ENCODE data around the gene TCP11L2. TPM values are rescaled to one million over a fixed set of nuclear protein-coding genes. Genes with fewer than 3 reads are reported as not detected.

TCP11L2 gene
- total and polyA plus RNA-seq, 9 of the 15 experiments (the other 6 are each of a cell fraction or from before 2014, with no cell fraction given) = 0.39 to 4.5 (median 1.3) TPM

DNA sequence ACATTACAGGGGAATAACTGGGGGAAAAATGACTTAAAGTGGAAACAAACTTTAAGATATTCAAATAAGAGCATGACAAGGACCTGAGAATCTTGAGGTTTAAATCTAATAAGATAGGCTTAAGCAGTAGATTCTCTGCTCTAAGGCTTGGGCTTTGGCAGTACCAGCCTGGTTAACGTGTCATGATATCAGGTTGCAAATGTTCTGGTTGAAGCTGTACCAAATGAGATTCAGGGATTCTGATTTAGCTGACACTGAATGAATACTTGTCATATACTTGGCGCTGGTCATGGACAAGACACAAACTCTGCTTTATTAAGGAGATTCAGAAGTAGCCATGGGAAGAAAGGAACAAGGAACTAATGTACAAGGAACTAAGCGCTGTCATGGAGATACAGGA lies 6.1 kb downstream of the TCP11L2 start:
- Histone ChIP-seq H3K4me2 (ENCODE audit: insufficient read depth, low read length) (no peak overlapping the region), H3K79me2 (ENCODE audit: control insufficient read depth, insufficient read depth, low read length) (no peaks in the 10 kb centered on the region), H3K27ac (ENCODE audit: extremely low read depth, low read depth, low read length) (no peak overlapping the region), H3K4me1 (replicated peaks in 1 of 2; ENCODE audit: control insufficient read depth in 2 of 2, insufficient read depth in 2 of 2, low read length in 2 of 2) (peaks cover 0 to 12% of the 10 kb centered on the region in 2 experiments; a peak in 1 of 5 replicates), H3K4me3 (no peak overlapping the region), H3K9me1 (ENCODE audit: control insufficient read depth, insufficient read depth, low read length) (no peaks in the 10 kb centered on the region), H4K20me1 (replicated peaks; ENCODE audit: control insufficient read depth, insufficient read depth, low read length) (no peaks in the 10 kb centered on the region), H3K36me3 (ENCODE audit: control insufficient read depth, insufficient read depth, low read length) (no peaks in the 10 kb centered on the region), H3K9me3 (replicated peaks; ENCODE audit: control insufficient read depth, insufficient read depth, low read depth, low read length) (no peaks in the 10 kb centered on the region), H3K27me3 (ENCODE audit: control insufficient read depth in 2 of 2, insufficient read depth in 2 of 2, low read length in 2 of 2) (peaks cover 12% of the 10 kb centered on the region in 2 experiments; a peak in 3 of 5 replicates), H3K9ac (ENCODE audit: insufficient read depth in 1 of 2, low read depth in 2 of 2, low read length in 2 of 2) (no peak overlapping the region), H2AFZ (ENCODE audit: low read depth, low read length) (no peak overlapping the region)
- DNase-seq (ENCODE audit: extremely low read depth in 1 of 4, low spot score in 3 of 4) (no peak), FAIRE-seq (no peak), ATAC-seq (no peak)
- TF ChIP-seq MYNN (IDR thresholded peaks at IDR 0.05) (no peak), MYNN (CRISPR knock-in tag; IDR thresholded peaks at IDR 0.05) (no peak), HNRNPLL (IDR thresholded peaks at IDR 0.05; ENCODE audit: low read depth, low read length, poor library complexity, severe bottlenecking) (no peak), ETV5 (CRISPR knock-in tag; IDR thresholded peaks at IDR 0.05; ENCODE audit: low read depth) (no peak), BRD4 (IDR thresholded peaks at IDR 0.05) (no peak), CHD1 (IDR thresholded peaks at IDR 0.05; ENCODE audit: low read length) (no peak), TRIM24 (IDR thresholded peaks at IDR 0.05) (no peak), ADNP (tag; IDR thresholded peaks at IDR 0.05) (no peak), E2F5 (CRISPR knock-in tag; IDR thresholded peaks at IDR 0.05) (no peak), JUND (IDR thresholded peaks at IDR 0.05; ENCODE audit: borderline replicate concordance, low read depth, low read length) (no peak), JUND (tag; IDR thresholded peaks at IDR 0.05; ENCODE audit: borderline replicate concordance, low read depth, low read length) (no peak), RBBP5 (IDR thresholded peaks at IDR 0.05; ENCODE audit: borderline replicate concordance, insufficient read depth, low read length, poor library complexity, severe bottlenecking) (no peak), ZSCAN29 (IDR thresholded peaks at IDR 0.05) (no peak), NFRKB (IDR thresholded peaks at IDR 0.05; ENCODE audit: low read depth) (no peak), ZNF449 (CRISPR knock-in tag; IDR thresholded peaks at IDR 0.05) (no peak), PTBP1 (IDR thresholded peaks at IDR 0.05; ENCODE audit: low read depth, low read length) (no peak), CEBPG (CRISPR knock-in tag; IDR thresholded peaks at IDR 0.05) (no peak), CEBPG (tag; conservative IDR thresholded peaks at IDR 0.05 in 1 of 2, IDR thresholded peaks at IDR 0.05 in 1 of 2) (no peak), U2AF1 (optimal IDR thresholded peaks at IDR 0.05; ENCODE audit: low read depth, low read length) (no peak)
- TF ChIP-seq, protein P1, sequence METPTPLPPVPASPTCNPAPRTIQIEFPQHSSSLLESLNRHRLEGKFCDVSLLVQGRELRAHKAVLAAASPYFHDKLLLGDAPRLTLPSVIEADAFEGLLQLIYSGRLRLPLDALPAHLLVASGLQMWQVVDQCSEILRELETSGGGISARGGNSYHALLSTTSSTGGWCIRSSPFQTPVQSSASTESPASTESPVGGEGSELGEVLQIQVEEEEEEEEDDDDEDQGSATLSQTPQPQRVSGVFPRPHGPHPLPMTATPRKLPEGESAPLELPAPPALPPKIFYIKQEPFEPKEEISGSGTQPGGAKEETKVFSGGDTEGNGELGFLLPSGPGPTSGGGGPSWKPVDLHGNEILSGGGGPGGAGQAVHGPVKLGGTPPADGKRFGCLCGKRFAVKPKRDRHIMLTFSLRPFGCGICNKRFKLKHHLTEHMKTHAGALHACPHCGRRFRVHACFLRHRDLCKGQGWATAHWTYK (CRISPR knock-in tag; IDR thresholded peaks at IDR 0.05) = no peak
- TF ChIP-seq, protein P2, sequence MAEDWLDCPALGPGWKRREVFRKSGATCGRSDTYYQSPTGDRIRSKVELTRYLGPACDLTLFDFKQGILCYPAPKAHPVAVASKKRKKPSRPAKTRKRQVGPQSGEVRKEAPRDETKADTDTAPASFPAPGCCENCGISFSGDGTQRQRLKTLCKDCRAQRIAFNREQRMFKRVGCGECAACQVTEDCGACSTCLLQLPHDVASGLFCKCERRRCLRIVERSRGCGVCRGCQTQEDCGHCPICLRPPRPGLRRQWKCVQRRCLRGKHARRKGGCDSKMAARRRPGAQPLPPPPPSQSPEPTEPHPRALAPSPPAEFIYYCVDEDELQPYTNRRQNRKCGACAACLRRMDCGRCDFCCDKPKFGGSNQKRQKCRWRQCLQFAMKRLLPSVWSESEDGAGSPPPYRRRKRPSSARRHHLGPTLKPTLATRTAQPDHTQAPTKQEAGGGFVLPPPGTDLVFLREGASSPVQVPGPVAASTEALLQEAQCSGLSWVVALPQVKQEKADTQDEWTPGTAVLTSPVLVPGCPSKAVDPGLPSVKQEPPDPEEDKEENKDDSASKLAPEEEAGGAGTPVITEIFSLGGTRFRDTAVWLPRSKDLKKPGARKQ (CRISPR knock-in tag; IDR thresholded peaks at IDR 0.05) = no peak
- CTCF ChIA-PET (ENCODE audit: low intra/inter-chr PET ratio) = no interaction called here
- POLR2A ChIA-PET = no interaction called here
- WGBS (ENCODE audit: insufficient coverage, low coverage, missing lambda C conversion rate) = 21% methylated on average over 3 of the region's 3 CpGs
- BruUV-seq (replicated peaks) = no TSS peak
- in situ Hi-C loops (cut with MboI) = no loop called here
- intact Hi-C loops (cut with micrococcal nuclease) = no loop called here
